GM18519 (cell line): ENCODE results near the gene EIF2B5.

Experiments
- ATAC-seq: cut with Tn5 transposase; IDR thresholded peaks from one replicate; pipeline ENCODE4 v1.9.1; 2021; ENCODE audit warnings: mild to moderate bottlenecking, moderate library complexity; ENCODE audit not compliant: unreplicated experiment, low FRiP score

The EIF2B5 gene

DNA sequence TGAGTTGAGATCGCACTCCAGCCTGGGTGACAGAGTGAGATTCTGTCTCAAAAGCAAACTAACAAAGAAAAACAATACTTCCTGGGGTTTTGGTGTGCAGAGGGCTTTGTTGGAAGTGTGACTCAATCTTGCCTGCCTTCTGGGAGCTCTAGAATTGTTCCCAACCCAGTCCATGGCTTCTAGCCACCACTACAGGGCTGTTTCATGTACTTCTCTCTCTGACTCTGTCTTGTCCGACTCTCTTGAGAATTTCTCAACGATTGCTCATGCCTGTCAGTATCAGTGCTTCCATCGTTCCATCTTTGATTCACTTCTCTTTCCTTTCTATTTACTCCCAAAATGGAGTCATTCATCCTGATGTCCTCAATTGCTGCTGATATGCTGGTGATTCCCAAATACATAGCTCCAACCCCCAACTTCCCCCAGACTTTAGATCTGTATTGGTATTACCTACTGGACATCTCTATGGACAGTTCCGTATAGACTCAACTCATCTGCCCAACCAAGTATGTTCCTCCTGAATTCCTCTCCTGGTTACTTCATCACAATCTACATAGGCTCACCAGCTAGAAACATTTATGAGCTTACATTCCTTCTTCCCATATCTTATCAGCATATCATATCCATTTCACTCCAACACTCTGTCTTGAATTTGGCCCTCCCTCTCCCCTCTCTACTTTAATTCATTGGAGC lies 37.7 kb downstream of the EIF2B5 start:
- ATAC-seq: no peak

DNA sequence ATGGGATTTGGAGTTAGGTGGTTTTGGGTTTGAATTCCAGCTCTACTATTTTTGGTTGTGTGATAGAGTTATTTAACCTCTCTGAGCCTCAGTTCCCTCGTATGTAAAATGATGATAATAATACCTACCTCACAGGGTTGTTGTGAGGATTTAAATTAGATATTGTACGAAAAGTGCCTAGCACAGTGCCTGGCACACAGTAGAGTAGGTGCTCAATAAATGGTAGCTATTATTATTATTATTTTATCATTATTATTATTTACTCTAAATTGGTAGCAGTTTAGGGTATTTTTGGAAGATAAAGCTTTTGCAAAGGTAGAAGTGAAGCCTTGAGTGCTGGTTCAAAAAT lies 38.2 kb downstream of the EIF2B5 start:
- no peak for ATAC-seq

DNA sequence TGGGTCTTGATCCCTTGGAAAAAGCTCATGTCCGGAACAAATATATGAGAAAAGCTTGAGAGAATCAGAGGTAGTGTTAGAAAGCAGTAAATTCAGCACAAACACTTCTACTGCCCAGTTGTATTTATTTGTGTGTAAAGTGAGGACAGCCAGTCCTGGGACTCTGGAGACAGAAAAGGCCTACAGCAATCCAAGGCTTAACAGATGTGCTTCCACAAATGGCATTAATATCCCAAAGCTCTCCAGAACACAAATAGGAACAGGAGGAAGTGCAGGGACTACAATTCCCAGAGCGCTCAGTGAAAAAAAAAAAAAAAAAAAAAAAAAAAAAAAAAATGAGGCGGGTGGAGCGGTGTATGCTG lies 39.1 kb downstream of the EIF2B5 start:
- ATAC-seq: no peak

DNA sequence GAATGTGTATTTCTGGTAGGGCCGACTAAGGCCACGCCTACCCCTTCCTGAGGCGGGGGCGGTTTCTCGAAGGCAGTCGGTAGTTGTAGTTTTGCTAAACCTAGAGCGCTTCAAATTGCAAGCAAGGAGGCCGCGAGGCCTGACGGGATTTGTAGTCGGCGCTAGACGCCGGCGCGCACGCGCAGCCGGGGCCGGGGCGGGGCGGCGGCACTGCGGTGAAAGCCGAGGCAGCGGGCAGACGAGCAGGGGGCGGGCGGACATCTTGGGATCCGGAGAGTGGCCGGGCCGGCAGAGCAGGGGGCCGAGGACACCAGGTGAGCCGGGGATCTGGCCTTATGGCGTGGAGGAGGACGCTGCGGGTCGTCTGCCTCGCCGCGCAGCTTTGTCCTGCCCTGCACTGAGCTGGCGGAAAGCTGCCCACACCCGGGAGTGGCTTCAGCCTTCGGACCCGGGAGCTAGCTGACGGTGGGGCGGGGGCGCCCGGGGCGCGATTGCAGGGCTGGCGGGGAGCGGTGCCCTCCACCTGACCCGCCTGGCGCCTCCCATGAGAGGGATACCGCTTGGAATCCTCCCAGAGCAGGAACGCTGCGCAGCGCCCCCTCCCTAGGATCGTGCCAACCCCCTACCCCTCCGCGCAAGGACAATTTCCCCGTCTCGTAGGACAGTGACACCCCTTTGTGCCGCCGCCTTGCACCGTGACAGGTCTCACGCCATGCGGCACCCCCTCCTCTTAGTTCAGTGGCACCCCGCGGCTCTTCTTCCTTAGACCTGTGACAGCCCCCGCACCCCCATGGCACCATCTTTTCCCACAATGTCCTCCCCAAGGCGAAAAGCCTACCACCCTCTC lies 39.7 kb downstream of the EIF2B5 start, which contains the start of gene AP2M1:
Gene AP2M1 (plus strand): TSS at position 210 of the 847 bp plus-strand sequence. CDS start 2,139 bp downstream, outside the sequence.
- peak; percentile 85 for ATAC-seq

DNA sequence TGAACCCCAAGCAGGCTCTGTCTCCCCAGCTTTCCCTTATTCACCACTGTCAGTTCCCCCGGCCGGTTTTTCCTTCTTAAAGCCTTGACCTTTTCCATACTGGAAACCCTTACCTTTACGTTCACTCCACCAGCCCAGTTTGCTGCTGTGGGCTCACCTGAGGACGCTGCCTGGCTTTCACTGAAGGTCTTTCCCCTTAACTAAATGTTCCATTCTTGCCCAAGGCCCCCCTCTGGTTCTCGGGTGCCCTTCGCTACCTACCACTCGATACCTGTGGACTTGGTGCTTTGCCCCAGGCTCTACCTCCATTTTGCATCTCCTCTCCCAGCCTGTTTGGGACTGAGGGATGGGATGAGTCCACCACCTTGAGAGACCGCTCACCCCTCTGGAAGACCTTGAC lies 40.3 kb downstream of the EIF2B5 start:
- no peak for ATAC-seq

DNA sequence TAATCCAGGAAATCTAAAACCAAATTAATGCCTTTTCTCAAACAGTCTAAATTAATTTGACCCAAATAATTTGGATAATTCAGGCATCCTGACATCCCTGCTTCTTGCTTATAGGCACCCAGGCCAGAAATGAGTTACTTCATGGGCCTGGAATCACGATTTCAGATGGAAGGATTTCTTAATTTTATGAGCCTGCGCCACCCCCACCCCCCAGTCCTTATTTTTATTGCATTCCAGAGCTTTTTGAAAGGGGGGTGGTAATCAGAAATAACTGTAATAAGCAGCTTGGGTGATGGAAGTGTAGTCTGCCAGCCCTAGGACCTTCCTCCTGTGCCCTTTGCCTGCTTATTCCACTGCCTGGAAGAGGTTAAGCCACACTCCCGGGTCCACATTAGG lies 40.8 kb downstream of the EIF2B5 start:
- ATAC-seq: no peak

DNA sequence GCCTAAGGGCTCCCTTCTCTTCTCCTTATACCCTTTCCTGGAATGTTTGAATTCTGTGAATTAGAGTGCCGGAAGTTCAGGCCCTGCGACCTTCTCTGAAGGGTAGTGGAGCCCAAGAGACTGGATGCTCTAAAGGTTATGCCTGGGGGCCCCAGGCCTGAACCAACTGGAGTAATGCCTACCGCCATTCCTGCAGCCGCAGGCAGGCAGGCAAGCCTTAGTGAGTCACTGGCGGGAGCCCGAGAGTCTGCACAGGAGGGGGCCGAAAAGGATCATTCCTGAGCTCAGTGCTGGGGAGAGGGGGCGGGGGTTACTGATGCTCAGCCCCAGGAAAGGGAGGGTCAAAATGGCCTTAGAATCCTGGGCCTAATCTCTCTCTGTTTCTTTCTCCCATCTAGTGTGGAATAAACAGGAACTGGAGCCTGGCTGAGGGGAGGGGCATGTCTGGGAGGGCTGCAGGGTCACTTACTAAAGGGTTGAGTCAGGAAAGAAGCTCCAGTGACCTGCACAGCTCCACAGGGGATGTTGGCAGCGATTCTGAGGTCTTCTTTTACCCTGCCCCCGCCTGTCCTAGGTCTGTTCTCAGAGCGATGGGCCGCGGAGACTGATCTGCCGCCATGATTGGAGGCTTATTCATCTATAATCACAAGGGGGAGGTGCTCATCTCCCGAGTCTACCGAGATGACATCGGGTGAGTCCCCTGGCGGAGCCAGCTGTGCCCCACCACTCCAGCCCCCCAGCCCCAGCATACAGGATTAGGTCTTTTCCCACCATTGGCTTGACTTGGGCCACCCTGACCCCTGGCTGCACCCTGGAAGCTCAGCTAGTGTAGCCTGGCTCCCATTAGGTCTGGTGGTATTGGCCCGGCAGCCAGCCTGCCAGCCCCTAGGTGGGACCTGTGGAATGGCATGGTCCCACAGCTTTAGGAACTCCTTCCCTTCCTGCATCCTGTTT lies 41.5 kb downstream of the EIF2B5 start:
- no peak for ATAC-seq

DNA sequence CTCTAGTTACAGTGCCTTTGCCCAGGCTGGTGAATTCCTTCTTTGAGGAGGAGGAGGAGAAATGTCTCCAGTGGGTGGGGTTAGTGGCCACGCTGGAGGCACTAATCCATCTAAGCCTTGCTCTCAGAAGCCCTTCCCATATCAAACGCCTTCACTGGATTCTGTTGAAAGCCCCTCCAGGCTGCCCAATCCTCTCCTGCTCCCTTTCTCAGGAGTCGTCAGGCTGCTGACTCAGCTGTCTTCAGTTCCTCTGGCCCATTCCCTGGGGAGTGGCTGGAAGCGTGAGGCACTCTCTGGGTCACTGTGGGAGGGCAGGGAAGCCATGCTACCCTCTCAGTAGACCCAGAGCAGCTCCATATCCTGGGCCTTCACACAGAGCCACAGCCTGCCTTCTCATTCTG lies 42.2 kb downstream of the EIF2B5 start:
- ATAC-seq: no peak

DNA sequence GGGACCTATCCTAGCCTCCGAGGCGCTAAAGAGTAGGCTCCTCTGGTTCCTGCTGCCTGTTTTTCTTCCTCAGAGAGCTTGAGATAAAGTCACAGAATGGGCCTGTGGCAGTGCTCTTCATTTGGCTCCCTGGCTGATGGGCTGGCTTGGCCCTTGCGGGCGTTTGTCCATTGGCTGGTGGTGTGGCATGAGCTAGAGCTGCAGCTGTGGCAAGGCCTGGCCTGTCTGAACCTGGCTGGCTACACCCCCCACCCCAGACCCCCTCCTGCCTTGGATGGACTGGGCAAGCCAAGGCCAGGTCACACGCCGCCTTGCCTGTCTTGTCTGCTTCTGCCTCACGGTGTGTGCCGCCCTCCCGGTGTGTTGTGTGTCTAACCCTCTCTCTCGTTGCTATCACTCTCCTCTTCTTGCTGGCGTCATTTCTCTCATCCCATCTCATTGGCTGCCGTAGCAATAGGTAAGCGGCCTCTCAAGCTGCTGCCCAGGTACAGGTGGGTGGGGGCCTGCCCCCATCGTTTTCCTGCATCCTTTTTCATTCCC lies 42.7 kb downstream of the EIF2B5 start:
- no peak for ATAC-seq

DNA sequence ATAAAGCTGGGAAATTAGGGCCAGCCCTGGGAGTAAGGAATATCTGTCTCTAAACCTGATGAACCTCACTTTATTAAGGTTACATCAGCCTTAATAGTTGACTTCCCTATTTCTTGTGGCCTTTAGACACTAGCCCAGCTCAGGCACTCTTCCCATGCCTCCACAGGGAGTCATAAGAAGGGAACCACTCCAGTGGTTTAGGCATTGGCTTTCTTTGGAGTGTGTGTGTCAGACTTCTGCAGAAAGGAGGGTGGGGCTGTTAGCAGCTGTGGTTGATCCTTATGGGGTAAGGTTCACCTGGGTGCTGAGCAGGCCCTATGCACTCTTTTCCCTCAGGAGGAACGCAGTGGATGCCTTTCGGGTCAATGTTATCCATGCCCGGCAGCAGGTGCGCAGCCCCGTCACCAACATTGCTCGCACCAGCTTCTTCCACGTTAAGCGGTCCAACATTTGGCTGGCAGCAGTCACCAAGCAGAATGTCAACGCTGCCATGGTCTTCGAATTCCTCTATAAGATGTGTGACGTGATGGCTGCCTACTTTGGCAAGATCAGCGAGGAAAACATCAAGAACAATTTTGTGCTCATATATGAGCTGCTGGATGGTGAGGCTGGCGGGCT lies 43.5 kb downstream of the EIF2B5 start:
- ATAC-seq: no peak

DNA sequence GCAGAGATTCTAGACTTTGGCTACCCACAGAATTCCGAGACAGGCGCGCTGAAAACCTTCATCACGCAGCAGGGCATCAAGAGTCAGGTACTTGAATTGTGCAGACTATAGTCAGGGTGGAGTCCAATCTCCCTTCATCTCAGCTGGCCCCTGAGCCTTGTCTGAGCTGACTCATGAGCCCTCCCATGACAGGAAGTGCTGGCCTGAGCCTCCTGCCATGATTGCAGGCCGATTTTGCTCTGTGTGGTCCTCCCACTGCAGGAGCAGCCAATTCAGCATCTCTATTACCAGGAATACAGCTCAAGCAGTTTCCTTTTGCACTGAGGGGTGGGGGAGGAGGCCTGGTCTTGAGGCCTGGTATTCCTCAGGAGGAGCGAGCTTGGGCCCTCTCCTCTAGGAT lies 45.0 kb downstream of the EIF2B5 start:
- no peak for ATAC-seq

DNA sequence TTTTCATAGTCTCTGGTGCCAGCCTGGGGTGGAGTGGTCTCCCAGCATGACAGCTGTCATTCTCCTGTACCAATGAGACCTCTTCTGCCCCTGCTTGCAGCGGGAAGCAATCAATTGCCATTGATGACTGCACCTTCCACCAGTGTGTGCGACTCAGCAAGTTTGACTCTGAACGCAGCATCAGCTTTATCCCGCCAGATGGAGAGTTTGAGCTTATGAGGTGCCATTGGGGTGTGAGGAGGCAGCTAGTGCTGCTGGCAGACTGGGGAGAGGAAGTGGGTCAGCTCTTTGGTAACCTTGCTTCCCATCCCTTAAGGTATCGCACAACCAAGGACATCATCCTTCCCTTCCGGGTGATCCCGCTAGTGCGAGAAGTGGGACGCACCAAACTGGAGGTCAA lies 46.4 kb downstream of the EIF2B5 start:
- ATAC-seq: no peak

DNA sequence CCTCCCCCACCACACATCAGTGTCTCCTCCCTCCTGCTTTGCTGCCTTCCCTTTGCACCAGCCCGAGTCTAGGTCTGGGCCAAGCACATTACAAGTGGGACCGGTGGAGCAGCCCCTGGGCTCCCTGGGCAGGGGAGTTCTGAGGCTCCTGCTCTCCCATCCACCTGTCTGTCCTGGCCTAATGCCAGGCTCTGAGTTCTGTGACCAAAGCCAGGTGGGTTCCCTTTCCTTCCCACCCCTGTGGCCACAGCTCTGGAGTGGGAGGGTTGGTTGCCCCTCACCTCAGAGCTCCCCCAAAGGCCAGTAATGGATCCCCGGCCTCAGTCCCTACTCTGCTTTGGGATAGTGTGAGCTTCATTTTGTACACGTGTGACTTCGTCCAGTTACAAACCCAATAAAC lies 48.5 kb downstream of the EIF2B5 start:
- no peak for ATAC-seq

DNA sequence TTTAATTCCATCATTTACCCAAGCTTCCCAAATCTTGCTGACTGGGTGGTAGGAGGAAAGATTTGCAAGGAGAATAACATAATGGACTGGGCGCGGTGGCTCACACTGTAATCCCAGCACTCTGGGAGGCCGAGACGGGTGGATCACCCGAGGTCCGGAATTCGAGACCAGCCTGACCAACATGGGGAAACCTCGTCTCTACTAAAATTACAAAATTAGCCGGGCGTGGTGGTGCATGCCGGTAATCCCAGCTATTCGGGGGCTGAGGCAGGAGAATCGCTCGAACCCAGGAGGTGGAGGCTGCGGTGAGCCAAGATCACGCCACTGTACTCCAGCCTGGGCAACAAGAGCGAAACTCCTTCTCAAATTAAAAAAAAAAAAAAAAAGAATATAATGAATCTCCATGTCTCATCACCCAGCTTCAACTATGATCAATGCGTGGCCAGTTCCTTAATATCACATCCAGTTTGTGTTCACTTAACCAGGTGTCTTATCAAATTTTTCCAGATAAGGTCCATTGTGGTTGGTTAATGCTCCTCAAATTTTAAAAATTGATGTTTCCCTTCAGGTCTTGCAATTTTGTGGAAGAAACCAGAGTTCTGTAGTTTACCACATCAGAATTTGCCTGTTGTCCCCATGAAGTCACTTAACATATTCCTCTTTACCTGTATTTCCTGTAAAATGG lies 49.5 kb downstream of the EIF2B5 start:
- no peak for ATAC-seq

DNA sequence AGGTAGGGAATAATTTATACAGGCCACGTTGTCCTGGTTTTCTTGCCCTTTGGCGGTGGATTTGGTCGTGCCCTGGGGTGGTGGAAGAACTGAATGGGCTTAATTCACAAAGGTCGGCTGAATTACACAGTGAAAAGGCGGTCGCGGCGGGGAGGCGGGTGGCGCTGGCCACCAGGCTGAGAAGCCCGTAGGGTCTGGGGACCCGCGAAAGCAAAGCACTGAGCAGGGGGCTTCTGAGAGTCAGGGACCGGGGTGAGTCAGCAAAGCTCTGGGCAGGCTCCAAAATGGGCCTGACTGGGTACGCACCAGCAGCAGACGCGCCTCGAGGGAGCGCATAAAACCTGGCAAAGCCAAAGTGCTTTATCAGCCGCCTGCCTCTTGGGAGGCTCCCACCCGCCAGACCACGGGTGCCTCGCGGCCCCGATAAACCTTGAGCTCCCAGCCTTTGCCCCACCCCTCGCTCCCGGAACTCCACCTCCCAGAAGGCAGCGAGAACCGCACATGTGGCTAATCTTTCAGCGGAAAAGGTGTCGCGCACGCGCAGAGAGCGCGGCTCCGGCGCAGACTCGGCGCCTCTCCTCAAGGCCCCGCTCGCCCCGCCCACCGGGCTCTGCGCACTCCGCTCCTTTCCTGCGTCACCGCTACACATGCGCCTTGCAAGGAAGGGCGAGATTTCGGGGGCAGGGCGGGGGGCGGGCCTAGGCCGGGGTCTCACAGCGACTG lies 50.5 kb downstream of the EIF2B5 start:
- ATAC-seq: peak; percentile 82

DNA sequence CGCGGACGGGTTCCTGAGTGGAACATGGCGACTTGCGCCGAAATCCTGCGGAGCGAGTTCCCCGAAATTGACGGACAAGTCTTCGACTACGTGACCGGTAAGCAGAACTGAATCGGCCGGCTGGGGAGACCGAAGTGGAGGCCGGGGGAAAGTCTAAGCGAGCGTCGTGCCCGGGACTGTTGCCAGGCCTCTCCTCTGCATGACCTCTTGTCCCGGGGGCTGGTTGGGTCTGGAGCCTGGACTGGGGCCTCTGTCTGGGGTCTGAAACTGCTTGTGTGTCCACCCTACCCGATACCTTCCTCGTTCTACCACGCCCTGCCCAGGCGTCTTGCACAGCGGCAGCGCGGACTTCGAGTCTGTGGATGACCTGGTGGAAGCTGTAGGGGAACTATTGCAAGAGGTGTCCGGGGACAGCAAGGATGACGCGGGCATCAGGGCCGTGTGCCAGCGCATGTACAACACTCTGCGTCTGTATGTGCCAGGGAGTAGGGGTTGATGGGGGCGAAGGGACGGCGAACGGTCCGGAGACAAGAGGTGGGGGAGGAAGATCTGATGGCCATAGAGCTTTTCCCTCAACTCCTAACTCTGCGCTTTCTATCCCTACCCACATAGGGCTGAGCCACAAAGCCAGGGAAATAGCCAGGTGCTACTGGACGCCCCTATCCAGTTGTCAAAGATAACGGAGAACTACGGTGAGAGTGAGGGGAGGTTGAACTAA lies 51.2 kb downstream of the EIF2B5 start, which contains the start of gene ABCF3:
Gene ABCF3 (plus strand): TSS at position 16 of the 718 bp plus-strand sequence. CDS start 9 bp downstream, at position 25.
- peak; percentile 5 for ATAC-seq

DNA sequence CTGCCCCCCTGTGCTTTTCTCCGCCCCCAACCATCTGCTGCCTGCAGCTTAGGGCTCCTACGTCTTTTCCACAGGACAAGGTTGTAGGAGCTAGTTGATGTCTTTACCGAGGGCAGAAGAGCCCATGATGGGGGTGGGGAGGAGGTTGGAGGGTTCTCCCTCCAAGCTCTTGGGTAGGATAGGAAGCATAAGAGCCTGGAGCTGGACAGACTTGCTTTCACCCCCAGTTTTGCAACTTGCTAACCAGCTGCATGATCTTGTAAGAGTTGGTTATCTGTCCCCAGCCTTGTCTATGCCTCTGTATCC lies 51.7 kb downstream of the EIF2B5 start:
- no peak for ATAC-seq

DNA sequence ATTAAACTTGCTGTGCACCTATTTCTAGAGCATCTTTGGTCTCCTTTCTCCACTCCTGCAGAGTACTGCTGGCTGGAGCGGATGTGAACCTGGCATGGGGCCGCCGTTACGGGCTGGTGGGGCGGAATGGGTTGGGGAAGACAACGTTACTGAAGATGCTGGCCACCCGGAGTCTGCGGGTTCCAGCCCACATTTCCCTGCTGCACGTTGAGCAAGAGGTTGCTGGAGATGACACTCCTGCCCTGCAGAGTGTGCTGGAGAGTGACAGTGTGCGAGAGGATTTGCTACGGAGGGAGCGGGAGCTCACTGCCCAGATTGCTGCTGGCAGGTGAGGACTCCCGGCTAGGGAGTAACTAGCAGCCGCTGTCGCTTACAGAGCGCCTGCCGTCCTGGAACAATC lies 52.9 kb downstream of the EIF2B5 start:
- ATAC-seq: no peak
